GM18507 (cell line): ENCODE measurements around the gene PGS1.

ENCODE experiments used
- DNase-seq: peaks from one replicate; pipeline ENCODE4 v3.0.0; 2011; ENCODE audit warnings: low read depth; ENCODE audit not compliant: insufficient read length; ENCODE audit errors: extremely low spot score
- FAIRE-seq: peaks from 2 replicates; lab custom pipeline; 2011; peaks lifted over from hg19 to GRCh38; lab: Jason Lieb, UNC

PGS1 gene

GRCh38 chr17:78345791-78346494 is 32.5 kb upstream of the PGS1 start:
- DNase-seq: no peak
- no peak for FAIRE-seq

GRCh38 chr17:78346605-78347250 is 31.7 kb upstream of the PGS1 start:
- DNase-seq: no peak
- no peak for FAIRE-seq

- DNase-seq (no peak), FAIRE-seq (no peak)
These were observed 31.0 kb upstream of the PGS1 start for GRCh38 chr17:78347453-78347852.

- DNase-seq: no peak
- FAIRE-seq: peak; percentile 56
These were observed 30.2 kb upstream of the PGS1 start for GRCh38 chr17:78348055-78348770.

- FAIRE-seq (no peak), DNase-seq (no peak)
These were observed 28.4 kb upstream of the PGS1 start for GRCh38 chr17:78349891-78350642.

GRCh38 chr17:78351449-78352006 is 26.9 kb upstream of the PGS1 start:
- no peak for FAIRE-seq
- no peak for DNase-seq

- FAIRE-seq (no peak), DNase-seq (no peak)
These were observed 24.6 kb upstream of the PGS1 start for GRCh38 chr17:78353834-78354233.

GRCh38 chr17:78355045-78355641 is 23.3 kb upstream of the PGS1 start:
- FAIRE-seq (peak; percentile 60), DNase-seq (no peak)

GRCh38 chr17:78355701-78356100 is 22.7 kb upstream of the PGS1 start:
- DNase-seq: no peak
- FAIRE-seq: peak; percentile 53

- DNase-seq (no peak), FAIRE-seq (peak; percentile 100)
These were observed 22.2 kb upstream of the PGS1 start for GRCh38 chr17:78356101-78356713.

GRCh38 chr17:78357177-78357586 is 21.3 kb upstream of the PGS1 start:
- FAIRE-seq (no peak), DNase-seq (no peak)

GRCh38 chr17:78357672-78358537 is 20.5 kb upstream of the PGS1 start:
- FAIRE-seq: no peak
- no peak for DNase-seq

- FAIRE-seq: no peak
These were observed 19.7 kb upstream of the PGS1 start for GRCh38 chr17:78358538-78359320.

GRCh38 chr17:78359321-78359996 is 19.0 kb upstream of the PGS1 start:
- no peak for DNase-seq

More at GRCh38 chr17:78358538-78359320, 19.7 kb upstream of the PGS1 start:
- no peak for DNase-seq

GRCh38 chr17:78359997-78360370 is 18.5 kb upstream of the PGS1 start, which contains the start of gene SOCS3:
Gene SOCS3 (minus strand): TSS chr17:78360077. CDS start chr17:78359095, 982 bp downstream.
- FAIRE-seq: peak; percentile 59
- DNase-seq: no peak

More at GRCh38 chr17:78359321-78359996, 19.0 kb upstream of the PGS1 start:
- no peak for FAIRE-seq

- DNase-seq (no peak), FAIRE-seq (peak; percentile 65)
These were observed 17.9 kb upstream of the PGS1 start for GRCh38 chr17:78360371-78361224.
